ENCODE data around the gene MDP1. TPM values are rescaled to one million over a fixed set of nuclear protein-coding genes. Genes with fewer than 3 reads are reported as not detected.

The MDP1 gene
- total and polyA plus RNA-seq, 2 of the 8 experiments (the other 6 are each of a cell fraction or from before 2014, with no cell fraction given) = 17.7 to 32.2 TPM

DNA sequence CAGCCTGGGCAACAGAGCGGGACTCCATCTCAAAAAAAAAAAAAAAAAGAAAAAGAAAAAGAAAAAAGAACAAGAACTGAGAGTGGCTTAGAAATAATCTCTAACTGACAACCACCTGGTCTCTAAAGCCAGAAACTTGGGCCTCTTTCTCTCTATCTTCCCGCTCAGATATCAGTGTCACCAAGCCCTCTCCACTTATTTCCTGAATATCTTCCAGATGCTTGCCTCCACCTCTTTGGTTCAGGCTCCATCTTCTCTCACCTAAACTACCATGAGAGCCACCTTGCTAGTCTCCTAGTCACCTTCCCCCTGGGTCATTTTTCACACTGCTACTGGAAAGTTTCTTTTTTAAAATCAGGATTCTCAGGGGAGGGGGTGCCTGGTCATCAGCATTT lies 18.8 kb downstream of the MDP1 start (continued):
- TF ChIP-seq GTF2F1 (IDR thresholded peaks at IDR 0.05; ENCODE audit: borderline replicate concordance, low read depth, low read length) (no peak), HDAC2 (IDR thresholded peaks at IDR 0.05; ENCODE audit: borderline replicate concordance in 1 of 2, low read depth in 2 of 2, low read length in 2 of 2) (no peak), NRF1 (IDR thresholded peaks at IDR 0.05; ENCODE audit: low read depth, low read length) (no peak), HDAC6 (IDR thresholded peaks at IDR 0.05; ENCODE audit: low read depth, low read length) (no peak), SP1 (IDR thresholded peaks at IDR 0.05; ENCODE audit: low read depth, low read length) (no peak), TCF12 (IDR thresholded peaks at IDR 0.05; ENCODE audit: low read depth, low read length) (no peak), TAF1 (IDR thresholded peaks at IDR 0.05; ENCODE audit: low read depth, low read length) (no peak), TAF7 (optimal IDR thresholded peaks at IDR 0.05; ENCODE audit: borderline replicate concordance, low read depth, low read length) (no peak)
- TF ChIP-seq, protein P1, sequence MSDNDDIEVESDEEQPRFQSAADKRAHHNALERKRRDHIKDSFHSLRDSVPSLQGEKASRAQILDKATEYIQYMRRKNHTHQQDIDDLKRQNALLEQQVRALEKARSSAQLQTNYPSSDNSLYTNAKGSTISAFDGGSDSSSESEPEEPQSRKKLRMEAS (IDR thresholded peaks at IDR 0.05) = no peak

Measured in H1 (cell line).